HepG2 (cell line): Measurements from ENCODE around the gene NDUFB10. TPM values are rescaled to one million over a fixed set of nuclear protein-coding genes. Genes with fewer than 3 reads are reported as not detected.
"Not testable (repeated sequence)": the region's sequence is repeated elsewhere in the genome, so short reads cannot be mapped to it uniquely, and the experiment has no call there.

ENCODE experiments used
- ATAC-seq: fragments of 200-7000 bp; cut with Tn5 transposase; 3 replicates; pipeline ENCODE4 v1.9.1; 2020; ENCODE audit warnings: mild to moderate bottlenecking, moderate library complexity
- BruUV-seq: library from RNA; stranded (reverse); fragments of 400-500 nt; replicated peaks from 2 replicates; lab custom pipeline; 2021; lab: Mats Ljungman, UMichigan
- CTCF ChIA-PET: fragments of 300-600 bp; formaldehyde crosslinking; extraction: SDS; loops from one replicate; lab custom pipeline; 2021; ENCODE audit warnings: low total read pairs, inconsistent platforms, low intra/inter-chr PET ratio; lab: Yijun Ruan, JAX
- POLR2A ChIA-PET: fragments of 350-600 bp; sonication (Branson Sonifier 250); formaldehyde crosslinking; loops from one replicate; lab custom pipeline; 2020; ENCODE audit warnings: antibody characterized with exemption, inconsistent platforms; lab: Yijun Ruan, JAX
- DNase-seq: peaks from one replicate; pipeline ENCODE4 v3.0.0-alpha.2; 2015; ENCODE audit warnings: low spot score
- FAIRE-seq: peaks from 3 replicates; lab custom pipeline; 2011; peaks lifted over from hg19 to GRCh38; lab: Jason Lieb, UNC
- H2AFZ ChIP-seq: one replicate; pipeline ENCODE4 v1.6.1; 2011; ENCODE audit warnings: low read length, inconsistent platforms
- H3K27ac ChIP-seq: fragments of 300-600 bp; 3 replicates; pipeline ENCODE4 v1.8.0; 2011; ENCODE audit warnings: mixed run types, mild to moderate bottlenecking, mixed read lengths, low read length, inconsistent platforms; ENCODE audit not compliant: insufficient read depth; ENCODE audit errors: extremely low read length
- H3K27me3 ChIP-seq, 2 experiments: fragments of 200-600 bp in 1 of 2; 2 replicates in 1 of 2; 3 replicates in 1 of 2; pipeline versions ENCODE4 v1.6.0 to v1.8.0; 2011; ENCODE audit warnings: low read length in 2 of 2, mild to moderate bottlenecking in 2 of 2, moderate library complexity in 2 of 2, inconsistent platforms in 1 of 2; ENCODE audit not compliant: insufficient read depth in 2 of 2, control insufficient read depth in 1 of 2
- H3K36me3 ChIP-seq, 2 experiments: fragments of 200-600 bp in 1 of 2; replicated peaks in 1 of 2; 2 replicates in 1 of 2; 3 replicates in 1 of 2; pipeline versions ENCODE4 v1.5.1 to v1.8.0; 2011; ENCODE audit warnings: low read length in 2 of 2, inconsistent platforms in 1 of 2; ENCODE audit not compliant: insufficient read depth in 2 of 2, control insufficient read depth in 1 of 2
- H3K4me1 ChIP-seq: 2 replicates; pipeline ENCODE4 v1.5.1; 2012; ENCODE audit warnings: low read length, inconsistent platforms; ENCODE audit not compliant: insufficient read depth
- H3K4me2 ChIP-seq: 2 replicates; pipeline ENCODE4 v1.6.0; 2011; ENCODE audit warnings: low read depth, low read length, inconsistent platforms
- H3K4me3 ChIP-seq, 3 experiments: fragments of 200-600 bp in 1 of 3; sonication (generic), shearing (Covaris generic) in 1 of 3; replicated peaks in 1 of 3; 2 replicates each; pipeline ENCODE4 v1.5.1; 2011 to 2016; ENCODE audit warnings: low read length in 3 of 3, inconsistent platforms in 2 of 3, low read depth in 2 of 3, mild to moderate bottlenecking in 2 of 3, control low read depth in 1 of 3, mixed read lengths in 1 of 3; ENCODE audit not compliant: insufficient read depth in 1 of 3
- H3K79me2 ChIP-seq: one replicate; pipeline ENCODE4 v1.6.1; 2011; ENCODE audit warnings: low read length, inconsistent platforms; ENCODE audit not compliant: insufficient read depth
- H3K9ac ChIP-seq: 2 replicates; pipeline ENCODE4 v1.6.0; 2011; ENCODE audit warnings: mild to moderate bottlenecking, low read depth, low read length, inconsistent platforms; ENCODE audit not compliant: insufficient read depth
- H3K9me3 ChIP-seq: 2 replicates; pipeline ENCODE4 v1.5.1; 2012; ENCODE audit warnings: mild to moderate bottlenecking, low read length
- H4K20me1 ChIP-seq: 2 replicates; pipeline ENCODE4 v1.6.0; 2011; ENCODE audit warnings: inconsistent platforms, mild to moderate bottlenecking, low read length, moderate library complexity; ENCODE audit not compliant: insufficient read depth
- KLF6 ChIP-seq: IDR thresholded peaks from 2 replicates; pipeline ENCODE4 v1.8.0; 2016; ENCODE audit warnings: missing biosample characterization, missing genetic modification reagents
- NKX3-1 ChIP-seq: sonication (generic); formaldehyde crosslinking; IDR thresholded peaks from 2 replicates; pipeline ENCODE4 v1.5.0; 2020; ENCODE audit warnings: missing genetic modification reagents
- NR1H2 ChIP-seq: sonication (generic); formaldehyde crosslinking; IDR thresholded peaks from 2 replicates; pipeline ENCODE4 v1.8.1; 2022; ENCODE audit warnings: low read depth, missing genetic modification reagents, borderline replicate concordance
- RBFOX2 ChIP-seq: fragments of 200-400 bp; formaldehyde crosslinking; IDR thresholded peaks from 2 replicates; pipeline ENCODE4 v1.6.1; 2017; ENCODE audit warnings: low read depth, mild to moderate bottlenecking, low read length
- RFXAP ChIP-seq: sonication (generic); formaldehyde crosslinking; IDR thresholded peaks from 2 replicates; pipeline ENCODE4 v1.4.0; 2020; ENCODE audit warnings: missing genetic modification reagents, borderline replicate concordance
- SP1 ChIP-seq, 2 experiments: fragments of 450-650 bp in 1 of 2; sonication (generic) in 1 of 2; formaldehyde crosslinking in 1 of 2; IDR thresholded peaks; 2 replicates each; pipeline versions ENCODE4 v1.4.0 to v1.6.1; 2016 to 2020; ENCODE audit warnings: missing genetic modification reagents in 1 of 2
- ZBTB38 ChIP-seq: sonication (generic); formaldehyde crosslinking; IDR thresholded peaks from 2 replicates; pipeline ENCODE4 v1.5.1; 2020; ENCODE audit warnings: mild to moderate bottlenecking, missing genetic modification reagents
- ZNF597 ChIP-seq: sonication (generic); formaldehyde crosslinking; IDR thresholded peaks from 2 replicates; pipeline ENCODE4 v1.5.0; 2020; ENCODE audit warnings: missing genetic modification reagents
- WGBS: methylation state at CpG from one replicate; pipeline ENCODE4 v1.1.6; 2017; ENCODE audit warnings: low lambda C conversion rate; 5-methylcytosine and 5-hydroxymethylcytosine counted together
- in situ Hi-C: cut with HindIII; loops from 2 replicates; pipeline ENCODE4 v1.10.0; 2017; ENCODE audit warnings: low pct_unique_long_range_greater_than_20kb; ENCODE audit not compliant: extremely low pct_ligation_motif_present
- intact Hi-C: fragments of 100-400 bp; cut with micrococcal nuclease; formaldehyde crosslinking; loops from one replicate; pipeline ENCODE4 v1.10.0; 2022; ENCODE audit not compliant: unreplicated experiment
- polyA plus RNA-seq, 8 experiments: library from polyadenylated mRNA; depleted of rRNA in 3 of 8; stranded (reverse) in 7 of 8; unstranded in 1 of 8; fragments of >200 nt; fragmentation: Illumina TruSeq in 4 of 8; extraction: Trizol in 4 of 8; gene quantifications; 2 replicates each; pipeline versions ENCODE4 v1.2.1 to v1.2.3, GENCODE V29; 2011 to 2016; ENCODE audit warnings: low read depth in 4 of 8, missing spikeins in 1 of 8, mixed read lengths in 1 of 8; ENCODE audit not compliant: insufficient read depth in 1 of 8
- total RNA-seq, 5 experiments: library from RNA; depleted of rRNA; stranded (reverse); fragments of >200 nt; fragmentation: Illumina TruSeq; extraction: Trizol; gene quantifications; 2 replicates each; pipeline ENCODE4 v1.2.3, GENCODE V29; 2016; ENCODE audit warnings: low read depth in 1 of 5
- TF ChIP-seq, protein P1 (sequence below): conservative IDR thresholded peaks from 2 replicates; pipeline ENCODE4 v1.6.1; 2018; ENCODE audit warnings: missing genetic modification reagents
- TF ChIP-seq, protein P2 (sequence below): sonication (generic); formaldehyde crosslinking; IDR thresholded peaks from 2 replicates; pipeline ENCODE4 v1.5.1; 2020; ENCODE audit warnings: mild to moderate bottlenecking, missing genetic modification reagents

NDUFB10 gene
- total and polyA plus RNA-seq, 2 of the 13 experiments (the other 11 are each of a cell fraction or from before 2014, with no cell fraction given) = 68.6 to 157 TPM

- peaks cover 22% of the 10 kb centered on the region for H4K20me1 ChIP-seq
- H2AFZ ChIP-seq, DNase-seq, CTCF ChIA-PET, H3K4me2 ChIP-seq, H3K4me3 ChIP-seq, FAIRE-seq, H3K9ac ChIP-seq, ATAC-seq, BruUV-seq, in situ Hi-C loops, H3K27ac ChIP-seq, H3K9me3 ChIP-seq: not testable (repeated sequence)
- POLR2A ChIA-PET = interaction anchor here (1.1 to 7.4 kb wide), 5 partner anchors 8 to 27 kb away, joined by 3 to 139 read pairs (median 5); partner anchors contain the start of genes MSRB1, RNF151 and TBL3
- H3K27me3 ChIP-seq = peaks cover 3 to 15% of the 10 kb centered on the region in 2 experiments; a peak in 3 of 5 replicates
- 0 out of 2 replicates have a peak, but pooled peaks have one; percentile 8 for TF ChIP-seq RBFOX2
- 0 out of 2 replicates have a peak, but pooled peaks have one; percentile 62 for TF ChIP-seq ZBTB38 (CRISPR knock-in tag)
- WGBS = 97% methylated on average over 13 of the region's 30 CpGs
- peaks cover 52% of the 10 kb centered on the region for H3K4me1 ChIP-seq
- intact Hi-C loops = loop anchor here (2.0 kb wide), 1 partner anchor 17 kb away; no protein-coding TSS in a partner anchor
- H3K79me2 ChIP-seq = peaks cover 17% of the 10 kb centered on the region
- H3K36me3 ChIP-seq = peaks cover 2 to 12% of the 10 kb centered on the region in 2 experiments; a peak in 3 of 5 replicates
Measured at GRCh38 chr16:1958143-1958491, 1.2 kb upstream of the NDUFB10 start.

- FAIRE-seq (no peak), ATAC-seq (peak; percentile 2), DNase-seq (no peak)
- WGBS = 37% methylated on average over 11 of the region's 14 CpGs
- Histone ChIP-seq H3K27me3 (peaks cover 1 to 12% of the 10 kb centered on the region in 2 experiments; a peak in 4 of 5 replicates), H3K9ac (peak overlapping the region; percentile 42), H3K4me2 (peak overlapping the region; percentile 98), H3K27ac (no peak overlapping the region), H2AFZ (peak overlapping the region; percentile 65), H3K36me3 (peaks cover 3 to 16% of the 10 kb centered on the region in 2 experiments; a peak in 3 of 5 replicates), H4K20me1 (peaks cover 28% of the 10 kb centered on the region), H3K9me3 (no peaks in the 10 kb centered on the region), H3K79me2 (peaks cover 24% of the 10 kb centered on the region), H3K4me3 (peak overlapping the region in 2 of 3 experiments; percentile 52 to 98; a peak in 4 of 6 replicates), H3K4me1 (peaks cover 57% of the 10 kb centered on the region)
- intact Hi-C loops = loop anchor here (2.0 kb wide), 1 partner anchor 18 kb away; no protein-coding TSS in a partner anchor
- in situ Hi-C loops = no loop called here
- ChIA-PET POLR2A (interaction anchor here (7.4 kb wide), 1 partner anchor 17 kb away, joined by 139 read pairs; the partner anchor contains the start of gene MSRB1), CTCF (no interaction called here)
- no TSS peak for BruUV-seq
- TF ChIP-seq KLF6 (CRISPR knock-in tag) (no peak), NR1H2 (CRISPR knock-in tag) (0 out of 2 replicates have a peak, but pooled peaks have one; percentile 18), RFXAP (CRISPR knock-in tag) (no peak), NKX3-1 (CRISPR knock-in tag) (0 out of 2 replicates have a peak, but pooled peaks have one; percentile 10), SP1 (IDR thresholded peaks at IDR 0.05) (no peak), SP1 (CRISPR knock-in tag; IDR thresholded peaks at IDR 0.05) (no peak), ZNF597 (CRISPR knock-in tag) (no peak)
- TF ChIP-seq, protein P1, sequence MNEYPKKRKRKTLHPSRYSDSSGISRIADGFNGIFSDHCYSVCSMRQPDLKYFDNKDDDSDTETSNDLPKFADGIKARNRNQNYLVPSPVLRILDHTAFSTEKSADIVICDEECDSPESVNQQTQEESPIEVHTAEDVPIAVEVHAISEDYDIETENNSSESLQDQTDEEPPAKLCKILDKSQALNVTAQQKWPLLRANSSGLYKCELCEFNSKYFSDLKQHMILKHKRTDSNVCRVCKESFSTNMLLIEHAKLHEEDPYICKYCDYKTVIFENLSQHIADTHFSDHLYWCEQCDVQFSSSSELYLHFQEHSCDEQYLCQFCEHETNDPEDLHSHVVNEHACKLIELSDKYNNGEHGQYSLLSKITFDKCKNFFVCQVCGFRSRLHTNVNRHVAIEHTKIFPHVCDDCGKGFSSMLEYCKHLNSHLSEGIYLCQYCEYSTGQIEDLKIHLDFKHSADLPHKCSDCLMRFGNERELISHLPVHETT = no peak
- TF ChIP-seq, protein P2, sequence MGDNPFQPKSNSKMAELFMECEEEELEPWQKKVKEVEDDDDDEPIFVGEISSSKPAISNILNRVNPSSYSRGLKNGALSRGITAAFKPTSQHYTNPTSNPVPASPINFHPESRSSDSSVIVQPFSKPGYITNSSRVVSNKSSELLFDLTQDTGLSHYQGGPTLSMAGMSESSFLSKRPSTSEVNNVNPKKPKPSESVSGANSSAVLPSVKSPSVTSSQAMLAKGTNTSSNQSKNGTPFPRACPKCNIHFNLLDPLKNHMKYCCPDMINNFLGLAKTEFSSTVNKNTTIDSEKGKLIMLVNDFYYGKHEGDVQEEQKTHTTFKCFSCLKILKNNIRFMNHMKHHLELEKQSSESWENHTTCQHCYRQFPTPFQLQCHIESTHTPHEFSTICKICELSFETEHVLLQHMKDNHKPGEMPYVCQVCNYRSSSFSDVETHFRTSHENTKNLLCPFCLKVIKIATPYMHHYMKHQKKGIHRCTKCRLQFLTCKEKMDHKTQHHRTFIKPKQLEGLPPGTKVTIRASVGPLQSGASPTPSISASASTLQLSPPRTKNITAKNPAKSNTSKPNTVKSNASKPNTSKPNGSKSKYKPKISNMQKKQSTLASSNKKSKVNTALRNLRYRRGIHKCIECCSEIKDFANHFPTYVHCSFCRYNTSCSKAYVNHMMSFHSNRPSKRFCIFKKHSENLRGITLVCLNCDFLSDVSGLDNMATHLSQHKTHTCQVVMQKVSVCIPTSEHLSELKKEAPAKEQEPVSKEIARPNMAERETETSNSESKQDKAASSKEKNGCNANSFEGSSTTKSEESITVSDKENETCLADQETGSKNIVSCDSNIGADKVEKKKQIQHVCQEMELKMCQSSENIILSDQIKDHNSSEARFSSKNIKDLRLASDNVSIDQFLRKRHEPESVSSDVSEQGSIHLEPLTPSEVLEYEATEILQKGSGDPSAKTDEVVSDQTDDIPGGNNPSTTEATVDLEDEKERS (CRISPR knock-in tag) = 0 out of 2 replicates have a peak, but pooled peaks have one; percentile 16
Measured at GRCh38 chr16:1958715-1959268, 546 bp upstream of the NDUFB10 start.
